NCI-H510A (cell line): ENCODE measurements around the gene PHF13.
A peak's percentile ranks its signal among the peaks of the same experiment; 100 is the strongest.
"Not testable (repeated sequence)": the region's sequence is repeated elsewhere in the genome, so short reads cannot be mapped to it uniquely, and the experiment has no call there.

Experiments
- DNase-seq: peaks from one replicate; lab custom pipeline; 2025; lab: John Stamatoyannopoulos, UW

PHF13 gene

DNA sequence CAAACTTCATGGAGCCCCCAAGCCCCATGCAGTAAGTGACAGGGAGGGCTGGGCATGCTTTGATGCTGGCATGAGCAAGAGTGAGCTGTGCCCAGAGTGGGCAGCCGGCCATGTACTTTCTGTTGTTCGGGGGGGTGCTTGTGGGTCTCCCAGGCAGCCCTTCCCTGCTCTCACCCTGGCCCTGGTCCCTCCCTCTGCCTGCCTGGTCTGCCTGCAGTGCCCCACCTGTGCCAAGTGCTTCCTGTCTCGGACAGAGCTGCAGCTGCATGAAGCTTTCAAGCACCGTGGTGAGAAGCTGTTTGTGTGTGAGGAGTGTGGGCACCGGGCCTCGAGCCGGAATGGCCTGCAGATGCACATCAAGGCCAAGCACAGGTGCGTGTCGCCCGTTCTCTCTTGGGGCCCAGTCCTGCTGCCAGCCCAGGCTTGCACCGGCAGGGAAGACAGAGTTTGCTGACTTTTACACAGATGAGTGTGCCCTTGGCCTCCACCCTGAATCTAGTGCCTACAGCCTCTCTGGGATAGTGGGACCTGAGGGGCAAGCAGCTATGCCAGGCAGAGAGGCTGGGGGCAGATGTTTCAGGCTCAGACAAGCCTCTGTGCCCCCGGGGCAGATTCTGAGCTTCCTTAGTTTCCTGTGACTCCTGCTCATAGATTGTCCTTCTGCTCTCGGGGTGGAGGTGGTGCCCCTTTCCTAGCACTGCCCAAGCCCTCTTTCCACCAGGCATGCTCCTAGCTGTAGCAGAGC is 26.1 kb upstream of the PHF13 start:
- DNase-seq = peak; percentile 93

DNA sequence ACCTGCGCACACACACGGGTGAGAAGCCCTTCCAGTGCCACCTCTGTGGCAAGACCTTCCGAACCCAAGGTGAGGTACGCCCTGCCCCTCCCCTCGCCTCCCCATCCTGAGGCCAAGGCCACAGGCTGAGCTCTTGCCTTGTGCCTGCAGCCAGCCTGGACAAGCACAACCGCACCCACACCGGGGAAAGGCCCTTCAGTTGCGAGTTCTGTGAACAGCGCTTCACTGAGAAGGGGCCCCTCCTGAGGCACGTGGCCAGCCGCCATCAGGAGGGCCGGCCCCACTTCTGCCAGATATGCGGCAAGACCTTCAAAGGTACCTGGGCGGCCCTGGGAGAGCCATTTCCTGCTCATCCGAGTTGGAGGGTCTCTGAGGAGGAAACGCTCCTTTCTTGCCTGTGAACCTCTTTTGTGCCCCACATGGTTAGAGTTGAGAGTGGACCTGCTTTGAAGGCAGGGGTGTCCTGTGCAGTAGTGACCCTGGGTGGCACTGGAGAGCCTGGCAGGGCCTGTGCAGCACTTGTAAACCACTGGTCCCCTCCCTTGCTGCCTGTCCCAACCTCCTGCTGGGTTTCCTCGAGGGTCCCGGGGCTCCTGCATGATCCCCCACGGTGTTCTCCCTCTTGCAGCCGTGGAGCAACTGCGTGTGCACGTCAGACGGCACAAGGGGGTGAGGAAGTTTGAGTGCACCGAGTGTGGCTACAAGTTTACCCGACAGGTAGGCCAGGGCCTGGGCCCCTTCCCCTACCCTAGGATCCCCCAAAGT is 25.2 kb upstream of the PHF13 start:
- no peak for DNase-seq

DNA sequence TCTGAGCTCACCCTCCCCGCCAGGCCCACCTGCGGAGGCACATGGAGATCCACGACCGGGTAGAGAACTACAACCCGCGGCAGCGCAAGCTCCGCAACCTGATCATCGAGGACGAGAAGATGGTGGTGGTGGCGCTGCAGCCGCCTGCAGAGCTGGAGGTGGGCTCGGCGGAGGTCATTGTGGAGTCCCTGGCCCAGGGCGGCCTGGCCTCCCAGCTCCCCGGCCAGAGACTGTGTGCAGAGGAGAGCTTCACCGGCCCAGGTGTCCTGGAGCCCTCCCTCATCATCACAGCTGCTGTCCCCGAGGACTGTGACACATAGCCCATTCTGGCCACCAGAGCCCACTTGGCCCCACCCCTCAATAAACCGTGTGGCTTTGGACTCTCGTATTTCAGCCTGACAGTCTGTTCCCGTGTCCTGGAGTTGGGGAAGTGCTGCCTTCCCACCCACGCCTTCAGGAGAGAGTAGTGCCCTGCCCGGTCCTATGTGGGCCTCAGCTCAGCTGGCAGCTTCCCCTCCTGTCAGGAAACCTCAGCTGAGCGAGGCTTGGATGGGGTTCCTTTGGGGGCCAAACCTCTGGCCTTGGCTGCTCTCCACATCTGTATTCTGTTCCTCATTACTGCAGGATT is 24.5 kb upstream of the PHF13 start:
- DNase-seq = no peak

DNA sequence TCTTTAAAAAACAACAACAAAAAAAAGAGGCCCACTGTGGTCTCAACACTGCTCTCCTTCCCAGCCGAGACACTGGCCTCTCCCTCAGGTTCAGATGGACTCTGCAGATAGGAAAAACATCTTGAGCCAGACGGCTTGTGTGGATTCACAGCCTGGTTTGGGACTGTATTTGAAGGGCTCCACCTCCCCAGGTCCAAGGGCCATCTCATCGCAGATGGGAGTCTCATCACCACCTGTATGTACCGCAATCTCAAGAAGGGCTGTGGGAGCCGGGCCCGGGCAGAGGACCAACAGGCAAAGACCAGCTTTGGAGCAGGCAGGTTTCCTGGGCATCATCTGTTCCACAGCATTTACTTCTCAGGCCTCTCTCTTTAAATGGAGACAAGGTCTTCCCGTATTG is 23.5 kb upstream of the PHF13 start:
- no peak for DNase-seq

DNA sequence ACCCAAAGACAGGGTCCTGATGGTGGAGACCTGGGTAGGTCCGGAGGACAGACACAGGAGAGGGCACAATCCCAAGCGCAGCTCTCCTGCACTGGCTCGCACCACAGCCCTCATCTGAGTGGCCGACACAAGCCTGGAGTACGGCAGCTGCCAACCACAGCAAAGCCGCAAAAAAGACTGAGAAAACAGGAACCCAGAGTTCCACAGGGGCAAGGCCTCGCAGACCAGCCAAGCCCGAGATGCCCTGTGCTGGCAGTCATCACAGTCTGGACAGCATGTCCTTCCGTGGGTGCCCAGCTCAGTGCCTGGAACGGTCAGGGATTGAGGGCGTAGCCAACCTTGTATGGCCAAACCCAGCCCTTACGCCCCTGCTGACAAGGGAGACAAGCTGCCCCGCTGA is 22.3 kb upstream of the PHF13 start:
- no peak for DNase-seq

DNA sequence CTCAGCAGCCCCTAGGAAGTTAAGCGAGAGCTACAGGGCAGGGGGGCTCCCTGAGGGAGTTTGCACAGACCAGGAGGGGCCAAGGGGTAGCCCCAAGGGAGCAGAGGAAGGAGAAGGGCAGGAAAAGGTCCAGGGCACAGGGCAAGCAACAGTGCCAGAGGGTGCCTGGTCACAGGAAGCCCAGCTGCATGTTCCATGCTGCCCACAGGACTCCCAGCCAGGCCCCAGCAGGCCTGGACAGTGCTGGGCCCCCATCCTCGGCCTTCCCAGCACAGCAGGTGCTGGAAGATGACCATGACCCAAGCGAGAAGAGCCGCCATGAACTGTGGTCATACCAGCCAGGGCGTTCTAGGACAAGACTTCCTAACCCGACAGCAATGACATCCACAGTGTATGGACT is 21.9 kb upstream of the PHF13 start:
- DNase-seq = no peak

DNA sequence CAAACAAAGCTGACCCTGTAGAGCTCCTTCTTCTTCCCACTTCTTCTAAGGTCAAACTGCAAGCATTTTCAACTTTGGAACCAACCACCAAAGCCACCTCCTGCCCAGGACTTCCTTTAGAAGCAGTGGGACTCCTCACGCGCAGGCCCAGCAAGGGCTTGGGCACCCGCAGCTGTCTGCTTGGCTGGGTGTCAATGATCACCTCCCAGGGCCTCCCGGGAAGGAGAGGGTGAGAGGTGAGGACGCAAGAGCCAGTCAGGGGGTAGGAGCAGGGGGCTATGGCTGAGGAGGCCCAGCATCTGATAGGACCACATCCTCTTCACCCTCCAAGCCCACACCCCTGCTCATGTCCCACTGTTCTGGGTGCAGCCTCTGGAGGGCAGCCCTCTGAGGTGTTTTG is 21.1 kb upstream of the PHF13 start:
- DNase-seq = no peak

DNA sequence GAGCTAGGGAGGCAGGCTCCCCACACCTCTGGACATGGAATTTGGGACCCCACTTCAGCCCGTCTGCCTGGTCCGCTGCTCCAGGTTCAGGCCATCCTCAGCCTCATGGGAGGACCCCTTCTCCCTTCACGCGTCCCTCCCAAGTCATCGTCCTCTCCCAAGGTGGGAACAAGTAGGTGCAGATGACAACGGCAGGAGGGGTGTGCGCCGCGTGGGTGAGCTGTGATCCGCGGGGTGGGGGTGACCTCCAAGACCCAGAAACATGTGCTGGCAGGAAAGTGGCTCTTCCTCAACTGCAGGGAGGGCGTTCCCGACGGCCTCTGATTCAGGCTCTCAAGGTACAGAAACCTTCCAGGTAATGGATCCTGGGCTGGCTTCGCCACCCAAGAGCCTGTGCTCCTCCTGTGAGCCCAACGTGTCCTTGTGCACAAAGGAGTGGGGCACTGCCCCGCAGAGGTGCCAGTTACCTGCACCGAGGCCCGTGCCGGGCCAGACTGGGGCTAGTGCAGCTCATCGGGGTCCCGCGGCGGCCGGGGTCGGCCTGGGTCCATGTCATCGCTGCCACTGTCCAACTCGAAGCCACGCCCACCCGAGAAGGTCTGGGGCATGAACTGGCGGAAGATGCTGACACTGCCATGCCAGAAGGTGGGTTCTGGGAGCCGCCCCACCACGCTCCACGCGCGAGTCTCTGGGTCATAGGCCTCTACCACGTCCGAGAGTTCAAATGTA is 20.5 kb upstream of the PHF13 start:
- DNase-seq = no peak

DNA sequence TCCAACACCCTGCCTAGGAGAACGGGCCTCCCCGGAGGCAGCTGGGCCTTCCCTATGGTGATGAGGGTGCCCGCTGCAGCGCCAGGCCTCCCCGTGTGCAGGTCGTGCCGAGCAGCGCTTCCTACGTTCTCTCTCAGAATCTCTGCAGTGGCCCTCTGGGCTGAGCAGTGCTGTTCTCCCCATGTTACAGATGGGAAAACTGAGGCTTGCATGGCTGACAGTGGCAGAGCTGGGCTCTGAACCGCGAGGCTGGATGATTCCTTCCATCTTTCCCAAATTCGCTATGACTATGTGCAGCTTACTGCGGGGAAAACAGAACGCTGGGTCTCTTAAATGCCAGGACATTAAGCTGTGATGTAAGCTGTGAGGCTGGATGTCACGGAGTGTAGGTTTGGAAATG is 19.7 kb upstream of the PHF13 start:
- no peak for DNase-seq

DNA sequence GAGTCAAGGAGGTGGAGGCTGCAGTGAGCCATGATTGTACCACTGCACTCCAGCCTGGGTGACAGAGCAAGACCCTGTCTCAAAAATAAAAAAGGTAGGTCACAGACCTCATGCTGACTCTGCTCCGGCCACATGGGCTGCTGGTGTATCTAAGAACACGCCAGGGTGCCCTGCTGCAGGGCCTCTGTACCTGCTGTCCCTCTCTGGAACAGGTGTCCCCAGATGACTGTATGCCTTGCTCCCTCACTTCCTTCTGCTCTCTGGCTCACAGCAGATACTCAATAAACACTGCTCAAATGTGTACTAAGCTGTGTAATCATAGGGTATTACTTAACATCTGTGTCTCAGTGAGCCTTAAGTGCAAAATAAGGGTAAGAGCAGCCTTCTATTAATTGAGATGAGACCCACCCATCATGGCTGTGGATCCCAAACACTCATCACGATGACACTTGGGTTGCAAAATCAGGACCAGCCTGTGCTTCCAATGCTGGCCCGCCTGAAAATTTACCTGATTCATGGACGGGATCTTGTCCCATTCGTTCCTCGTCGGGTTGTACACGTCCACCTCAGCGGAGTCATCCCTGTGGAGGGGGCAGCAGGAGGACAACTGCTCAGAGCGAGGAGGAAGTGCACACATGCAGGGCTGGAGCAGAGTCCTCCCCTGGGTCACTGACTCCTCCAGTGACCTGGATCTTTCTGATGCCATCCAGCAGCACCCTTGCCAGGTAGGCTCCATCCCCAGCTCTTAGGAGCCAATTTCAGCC is 18.4 kb upstream of the PHF13 start:
- DNase-seq = no peak

DNA sequence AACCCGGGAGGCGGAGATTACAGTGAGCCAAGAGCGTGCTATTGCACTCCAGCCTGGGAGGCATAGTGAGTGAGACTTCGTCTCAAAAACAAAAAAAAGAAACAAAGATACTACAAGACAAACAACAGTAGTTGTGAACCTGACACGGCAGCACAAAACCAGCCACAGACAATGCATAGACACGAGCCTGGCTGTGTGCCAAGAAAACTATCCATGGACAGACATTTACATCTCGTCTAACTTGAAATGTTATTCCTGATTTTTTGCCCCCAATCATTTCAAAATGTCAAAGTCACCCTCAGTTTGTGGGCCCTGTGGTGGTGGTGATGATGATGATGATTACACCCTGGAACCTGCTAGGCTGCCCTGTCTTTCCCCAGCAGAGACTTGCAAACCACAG is 17.2 kb upstream of the PHF13 start:
- DNase-seq = no peak

DNA sequence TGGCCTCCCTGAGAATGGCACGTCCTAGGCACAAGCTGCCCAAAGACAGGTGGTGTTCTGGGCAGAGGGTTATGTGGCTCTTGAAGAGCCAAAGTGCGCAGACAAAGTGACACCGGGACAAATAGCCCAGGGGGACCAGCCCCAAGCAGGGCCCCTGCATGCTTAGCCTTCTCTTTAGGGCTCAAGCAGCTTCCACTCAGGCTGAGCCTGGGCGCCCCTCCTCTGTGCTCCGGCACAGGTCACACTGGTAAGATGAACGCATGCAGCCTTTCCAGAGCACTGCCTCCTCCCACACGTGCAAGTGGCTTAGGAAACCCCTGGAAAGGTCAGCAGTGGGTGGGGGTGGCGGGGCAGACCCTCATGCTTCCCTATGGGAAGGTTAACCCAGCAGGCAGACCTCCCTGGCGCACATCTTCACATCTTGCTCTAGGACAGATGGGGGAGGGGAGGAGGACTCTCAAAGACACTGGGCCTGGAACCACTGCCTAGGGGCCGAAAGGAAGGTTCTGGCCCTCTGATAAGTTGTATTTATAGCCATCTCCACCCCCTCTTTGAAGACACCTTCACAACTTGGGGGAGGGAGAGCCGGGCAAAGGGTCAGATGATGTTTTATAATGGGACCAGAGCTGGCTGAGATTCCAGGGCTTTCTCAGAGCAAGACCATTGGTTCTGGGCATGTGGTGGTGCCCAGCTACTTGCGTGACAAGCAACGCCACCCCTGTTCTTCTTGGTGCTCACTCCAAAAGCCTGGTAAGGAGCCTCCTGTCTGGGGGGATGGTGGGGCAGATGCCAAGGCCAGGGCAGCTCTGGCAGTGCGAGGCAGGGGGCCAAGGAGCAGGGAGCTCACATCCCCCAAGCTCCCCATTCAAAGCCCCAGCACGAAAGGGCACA is 16.4 kb upstream of the PHF13 start:
- DNase-seq = no peak

DNA sequence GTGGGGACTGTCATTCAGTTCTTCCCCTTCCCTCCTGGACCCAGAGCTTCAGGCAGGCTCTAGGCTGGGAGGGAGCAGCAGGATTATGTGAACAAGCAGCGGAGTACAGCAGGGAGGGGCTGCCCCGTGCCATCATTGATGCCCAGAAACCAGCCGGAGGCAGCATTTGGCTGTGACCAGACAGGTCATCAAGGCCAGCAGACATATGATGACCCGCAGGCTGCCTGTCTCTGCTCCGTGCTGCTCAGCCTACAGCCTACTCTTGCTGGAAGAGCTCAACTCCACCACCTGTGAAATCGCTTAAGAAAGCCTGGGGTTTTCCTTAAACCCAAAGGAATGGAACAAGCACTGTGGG is 15.8 kb upstream of the PHF13 start:
- DNase-seq = no peak

DNA sequence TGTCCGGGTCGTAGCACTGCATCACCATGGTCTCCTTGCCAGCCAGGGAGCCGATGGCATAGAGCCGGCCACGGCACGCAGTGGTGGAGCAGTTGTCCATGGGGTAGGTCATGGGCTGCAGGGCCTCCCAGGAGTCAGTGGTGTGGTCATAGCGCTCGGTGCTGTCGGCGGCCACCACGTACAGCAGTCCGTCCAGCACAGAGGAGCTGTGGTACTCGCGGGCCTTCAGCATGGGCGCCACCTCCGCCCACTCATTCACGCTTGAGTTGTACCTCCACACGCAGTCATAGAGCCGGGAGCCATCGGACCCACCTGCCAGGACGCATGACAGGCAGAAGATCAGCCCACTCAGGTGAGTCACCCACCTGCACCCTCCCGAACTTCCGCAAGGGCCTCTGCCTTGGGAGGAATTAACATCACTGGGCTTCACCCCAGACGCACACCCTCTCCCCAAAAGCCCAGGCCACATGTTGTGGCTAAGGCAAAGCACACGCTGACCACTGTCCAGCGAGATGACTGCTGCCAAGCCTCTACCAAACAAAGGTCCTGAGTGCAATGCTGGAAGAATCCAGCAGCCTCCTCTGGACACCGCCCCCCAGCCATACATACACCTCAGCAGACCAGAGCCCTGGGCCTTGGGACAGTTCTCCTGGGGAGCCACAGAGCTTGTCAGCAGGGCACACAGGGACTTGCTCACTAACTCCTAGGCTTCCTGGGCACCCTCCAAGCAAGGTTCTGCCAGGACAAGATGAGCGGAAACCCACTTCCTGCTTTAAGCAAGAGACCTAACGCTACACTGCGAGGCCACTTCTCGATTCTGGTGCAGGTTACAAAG is 14.2 kb upstream of the PHF13 start:
- no peak for DNase-seq

DNA sequence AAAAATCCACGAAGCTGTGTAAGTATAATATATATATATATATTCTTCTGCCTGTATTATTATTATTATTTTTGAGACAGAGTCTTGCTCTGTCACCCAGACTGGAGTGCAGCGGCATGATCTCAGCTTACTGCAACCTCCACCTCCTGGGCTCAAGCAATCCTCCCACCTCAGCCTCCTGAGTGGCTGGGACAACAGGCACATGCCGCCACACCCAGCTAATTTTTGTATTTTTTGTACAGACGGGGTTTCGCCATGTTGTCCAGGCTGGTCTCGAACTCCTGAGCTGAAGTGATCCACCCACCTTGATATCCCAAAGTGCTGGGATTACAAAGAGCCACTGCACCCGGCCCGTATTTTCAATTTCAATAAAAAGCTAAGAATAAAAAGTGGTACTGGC is 13.5 kb upstream of the PHF13 start:
- not testable (repeated sequence) for DNase-seq

DNA sequence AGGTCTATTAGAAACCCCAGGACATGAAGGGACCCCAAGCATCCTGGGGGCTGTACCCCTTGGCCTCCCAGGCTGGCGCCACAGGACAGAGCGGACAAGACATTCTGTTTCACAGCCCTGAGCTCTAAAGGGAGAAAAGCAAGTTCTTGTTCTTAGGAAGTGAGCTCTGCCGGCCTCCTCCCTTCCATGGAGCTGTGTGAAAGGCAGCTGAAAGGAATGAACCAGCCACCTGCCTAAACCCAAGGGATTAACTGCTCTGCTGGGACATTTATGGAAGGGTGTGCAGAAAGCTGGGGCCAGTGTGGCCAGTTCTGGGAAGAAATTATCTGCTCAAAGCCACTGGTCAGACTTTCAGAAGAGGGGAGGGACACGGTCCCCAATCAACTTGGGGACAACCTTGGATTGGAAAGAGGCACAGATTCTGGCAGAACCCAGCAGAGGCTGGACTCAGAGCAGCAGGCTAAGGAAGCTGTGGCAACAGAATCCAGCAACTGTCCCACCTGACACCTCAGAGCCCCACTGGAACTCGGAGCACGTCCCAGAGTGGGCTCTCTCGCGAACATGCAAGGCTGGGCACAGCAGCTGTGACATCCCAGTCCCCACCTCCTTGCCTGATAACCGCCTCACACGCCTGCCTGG is 13.0 kb upstream of the PHF13 start:
- DNase-seq = no peak

DNA sequence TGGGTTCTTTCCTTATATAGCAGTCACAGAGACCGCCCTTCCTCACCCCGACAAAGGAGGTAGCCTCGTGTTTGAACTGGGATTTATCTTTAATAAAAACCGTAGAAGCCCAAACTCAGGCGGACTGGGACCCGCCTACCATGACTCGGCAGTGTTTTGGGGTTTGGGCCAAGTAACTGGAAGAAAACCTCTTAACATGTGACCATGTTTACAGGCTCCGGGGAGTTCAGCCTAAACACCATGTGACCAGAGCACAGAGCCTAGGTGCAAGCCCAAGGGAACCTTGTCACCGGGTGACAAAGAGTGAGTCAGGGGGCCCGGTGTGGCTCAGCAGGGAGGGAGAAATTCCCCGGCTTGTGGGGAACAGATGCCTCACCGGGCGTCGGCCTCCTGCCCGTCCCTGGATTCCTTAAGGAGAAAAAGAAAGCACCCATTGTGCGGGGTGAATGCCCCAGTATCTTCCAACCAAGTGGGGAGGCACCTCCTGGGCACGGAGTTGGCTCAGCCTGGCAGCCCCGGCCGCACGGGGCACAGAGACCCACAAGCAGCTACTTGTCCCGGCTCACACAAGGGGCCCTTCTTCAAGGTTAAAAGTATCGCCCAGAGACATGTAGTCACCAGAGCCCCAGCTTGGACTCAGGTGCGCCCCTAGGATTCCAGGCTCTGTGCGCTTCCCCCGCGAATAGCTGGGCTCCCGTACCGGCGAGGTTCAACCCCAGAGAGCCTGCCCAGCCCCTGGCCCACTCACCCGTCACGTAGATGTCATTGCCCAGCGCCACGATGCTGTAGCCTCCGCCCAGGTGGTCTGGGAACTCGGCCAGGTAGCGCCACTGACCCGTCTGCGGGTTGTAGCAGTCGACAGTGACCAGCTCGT is 12.2 kb upstream of the PHF13 start:
- DNase-seq = no peak

DNA sequence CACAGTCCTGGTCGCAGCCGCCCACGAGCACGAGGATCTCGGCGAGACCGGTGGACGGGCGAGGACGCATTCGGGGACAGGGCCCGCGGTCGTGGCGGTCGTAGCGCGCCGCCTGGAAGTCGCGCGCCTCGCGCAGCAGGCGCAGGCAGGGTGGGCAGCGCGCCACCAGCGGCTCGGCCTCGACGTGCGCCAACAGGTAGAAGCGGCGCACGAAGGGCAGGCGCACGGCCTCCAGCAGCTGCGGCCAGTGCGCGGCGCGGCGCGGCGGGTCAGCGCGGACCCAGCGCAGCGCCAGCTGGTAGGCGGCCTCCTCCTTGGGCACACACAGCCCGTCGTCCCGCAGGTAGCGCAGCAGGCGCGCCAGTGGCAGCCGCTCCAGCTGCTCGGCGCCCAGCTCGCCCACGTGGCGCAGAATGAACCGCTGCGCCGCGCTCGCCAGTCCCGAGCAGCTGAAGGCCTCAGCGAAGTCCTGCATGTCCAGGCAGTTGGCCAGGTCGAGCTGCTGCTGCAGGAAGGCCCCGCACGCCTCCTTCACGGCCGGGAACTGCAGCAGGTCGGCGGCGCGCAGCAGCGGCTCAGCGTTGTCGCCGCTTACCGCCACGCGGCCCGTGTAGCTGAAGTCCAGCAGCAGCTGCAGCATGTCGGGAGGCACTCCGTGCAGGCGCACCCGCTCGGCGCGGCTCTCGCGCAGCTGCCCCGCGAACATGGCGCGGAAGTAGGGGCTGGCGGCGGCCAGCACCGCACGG is 11.4 kb upstream of the PHF13 start:
- DNase-seq = no peak
